ENCODE results near the gene ZBTB21.

The ZBTB21 gene

GRCh38 chr21:41948078-41948895 lies 61.9 kb downstream of the ZBTB21 start:
- TF ChIP-seq POLR2A (IDR thresholded peaks at IDR 0.05; ENCODE audit: low read depth, low read length), result no peak
- FAIRE-seq, result no peak
- DNase-seq (ENCODE audit: insufficient read length, low spot score), result peak; percentile 86

GRCh38 chr21:41945982-41946381 lies 64.2 kb downstream of the ZBTB21 start:
- DNase-seq (ENCODE audit: insufficient read length, low spot score) (no peak), FAIRE-seq (no peak)
- TF ChIP-seq POLR2A (IDR thresholded peaks at IDR 0.05; ENCODE audit: low read depth, low read length), result no peak

DNA sequence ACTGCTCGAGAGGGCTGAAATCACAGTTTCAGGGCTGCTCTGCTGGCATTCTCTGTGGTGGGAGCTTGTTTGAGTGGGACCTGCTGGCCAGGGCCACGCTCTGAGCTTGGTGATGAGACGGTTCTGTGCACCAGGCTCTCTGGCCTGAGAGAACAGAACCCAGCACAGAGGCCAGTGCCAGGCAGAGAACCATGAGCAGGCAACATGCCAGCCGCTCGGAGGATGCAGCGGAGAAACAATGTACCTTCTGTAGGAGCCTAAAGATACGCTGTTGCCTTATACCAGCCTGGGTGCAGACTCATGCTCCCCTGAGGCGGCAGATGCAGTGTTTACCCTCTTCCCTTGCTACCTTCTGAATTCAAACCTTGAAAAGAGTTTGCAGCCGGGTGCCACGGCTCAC lies 66.3 kb downstream of the ZBTB21 start:
- FAIRE-seq, result no peak
- DNase-seq (ENCODE audit: insufficient read length, low spot score), result no peak
- no peak for TF ChIP-seq POLR2A (IDR thresholded peaks at IDR 0.05; ENCODE audit: low read depth, low read length)

DNA sequence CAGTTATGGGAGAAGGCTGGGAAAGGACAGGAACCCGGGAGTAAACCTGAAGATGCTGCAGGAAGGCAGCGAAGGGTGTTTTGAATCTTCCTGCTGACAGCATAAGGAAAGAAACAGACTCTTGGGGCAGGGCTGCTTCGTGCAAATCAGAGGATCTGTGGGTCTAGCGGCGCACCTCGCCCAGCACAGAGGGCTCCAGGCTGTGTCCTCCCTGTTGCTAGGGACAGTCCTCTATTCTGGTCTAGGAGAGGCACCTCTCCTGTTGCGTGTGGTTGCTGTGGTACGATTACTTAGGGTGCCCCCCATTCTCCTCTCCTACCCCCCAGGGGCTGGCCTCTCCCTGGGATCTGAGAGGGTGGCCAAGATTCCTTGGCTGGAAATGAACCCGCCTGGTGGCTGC lies 67.7 kb downstream of the ZBTB21 start:
- TF ChIP-seq POLR2A (IDR thresholded peaks at IDR 0.05; ENCODE audit: low read depth, low read length), result no peak
- DNase-seq (ENCODE audit: insufficient read length, low spot score), result no peak
- no peak for FAIRE-seq

- DNase-seq (ENCODE audit: insufficient read length, low spot score) (no peak), FAIRE-seq (no peak)
- TF ChIP-seq POLR2A (IDR thresholded peaks at IDR 0.05; ENCODE audit: low read depth, low read length), result no peak
These were observed 68.2 kb downstream of the ZBTB21 start for GRCh38 chr21:41941941-41942340.

DNA sequence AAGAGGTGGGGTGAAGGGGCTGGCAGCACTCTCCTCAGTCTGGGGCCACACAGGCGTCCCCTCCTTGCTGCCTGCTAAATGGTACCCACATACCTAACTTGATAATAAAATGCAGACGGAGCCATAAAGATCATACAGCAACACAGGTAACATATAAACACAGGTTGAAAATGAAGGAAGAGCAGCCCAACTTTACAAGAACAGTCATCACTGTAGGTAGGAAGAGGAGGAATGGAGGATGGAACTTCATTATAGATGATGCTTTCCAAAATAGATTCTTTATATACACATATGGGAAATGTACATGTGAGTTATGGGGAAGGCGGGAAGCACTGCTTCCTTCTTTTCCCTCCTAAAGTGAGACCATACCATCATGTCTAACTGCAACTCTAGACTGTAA lies 69.7 kb downstream of the ZBTB21 start:
- no peak for FAIRE-seq
- no peak for DNase-seq (ENCODE audit: insufficient read length, low spot score)
- TF ChIP-seq POLR2A (IDR thresholded peaks at IDR 0.05; ENCODE audit: low read depth, low read length), result no peak

GRCh38 chr21:41939391-41939790 lies 70.8 kb downstream of the ZBTB21 start:
- FAIRE-seq (no peak), DNase-seq (ENCODE audit: insufficient read length, low spot score) (no peak)
- no peak for TF ChIP-seq POLR2A (IDR thresholded peaks at IDR 0.05; ENCODE audit: low read depth, low read length)
